GM18505 (cell line): ENCODE results near the gene FAM110A.

Source experiments
- ATAC-seq: cut with Tn5 transposase; IDR thresholded peaks from one replicate; pipeline ENCODE4 v1.9.1; 2021; ENCODE audit not compliant: unreplicated experiment
- POLR2A ChIP-seq: IDR thresholded peaks from 4 replicates; pipeline ENCODE4 v1.6.1; 2011; ENCODE audit warnings: borderline replicate concordance; ENCODE audit not compliant: insufficient read depth, insufficient read length; ENCODE audit errors: extremely low read depth

Gene FAM110A

GRCh38 chr20:829551-829950 lies 4.0 kb upstream of the FAM110A start:
- TF ChIP-seq POLR2A = no peak
- ATAC-seq = no peak

- ATAC-seq = no peak
- no peak for TF ChIP-seq POLR2A
Observed at GRCh38 chr20:830011-830521, 3.4 kb upstream of the FAM110A start.

- ATAC-seq = no peak
- TF ChIP-seq POLR2A = no peak
Observed at GRCh38 chr20:831251-831650, 2.3 kb upstream of the FAM110A start.

- TF ChIP-seq POLR2A = no peak
Observed at GRCh38 chr20:831956-832355, 1.6 kb upstream of the FAM110A start.

DNA sequence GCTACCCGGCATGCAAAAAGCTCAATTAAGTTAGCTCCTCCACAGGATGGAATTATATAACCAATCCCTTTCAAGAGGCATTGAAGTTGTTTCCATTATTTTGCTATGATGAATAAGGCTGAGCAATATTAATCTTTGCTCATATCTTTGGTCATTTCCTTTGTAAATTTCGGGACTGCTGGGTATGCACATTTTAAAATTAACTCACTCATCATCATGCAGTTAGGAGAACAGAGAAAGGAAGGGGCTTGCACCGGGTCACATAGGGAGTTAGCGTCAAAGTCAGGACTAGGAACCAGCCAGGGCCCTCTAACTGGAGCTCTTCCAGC lies 430 bp upstream of the FAM110A start:
- ATAC-seq = no peak
- TF ChIP-seq POLR2A = no peak

More at GRCh38 chr20:831956-832355, 1.6 kb upstream of the FAM110A start:
- ATAC-seq = no peak

DNA sequence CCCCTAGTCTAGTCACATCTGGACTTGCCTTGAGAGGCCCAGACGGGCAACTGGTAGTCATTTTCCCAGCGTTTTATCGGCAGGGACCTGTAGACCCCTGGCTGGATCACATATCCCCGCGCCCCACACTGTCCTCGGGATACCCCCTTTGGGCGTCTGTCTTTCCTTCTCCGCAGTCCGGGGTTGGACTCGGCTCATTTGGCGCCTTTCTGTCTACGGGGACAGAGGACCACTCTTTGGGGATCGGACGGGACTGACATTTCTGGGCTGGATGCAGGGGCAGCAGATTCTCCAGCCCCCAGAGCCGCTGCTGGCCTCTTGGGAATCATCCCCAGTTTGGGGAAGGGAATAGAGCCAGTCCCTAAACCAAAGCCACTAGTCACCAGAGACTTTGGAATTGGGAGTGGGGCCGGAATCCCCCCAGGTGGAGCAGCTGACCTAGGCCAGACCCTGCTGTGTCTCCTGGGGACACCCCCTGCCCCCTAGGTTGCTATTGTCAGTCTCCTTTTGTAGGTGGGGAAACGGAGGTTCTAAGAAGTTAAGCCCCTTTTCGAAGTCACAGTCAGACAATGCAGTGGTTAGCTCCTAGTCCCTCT lies 734 bp downstream of the FAM110A start:
- ATAC-seq = peak; percentile 6
- TF ChIP-seq POLR2A = no peak

DNA sequence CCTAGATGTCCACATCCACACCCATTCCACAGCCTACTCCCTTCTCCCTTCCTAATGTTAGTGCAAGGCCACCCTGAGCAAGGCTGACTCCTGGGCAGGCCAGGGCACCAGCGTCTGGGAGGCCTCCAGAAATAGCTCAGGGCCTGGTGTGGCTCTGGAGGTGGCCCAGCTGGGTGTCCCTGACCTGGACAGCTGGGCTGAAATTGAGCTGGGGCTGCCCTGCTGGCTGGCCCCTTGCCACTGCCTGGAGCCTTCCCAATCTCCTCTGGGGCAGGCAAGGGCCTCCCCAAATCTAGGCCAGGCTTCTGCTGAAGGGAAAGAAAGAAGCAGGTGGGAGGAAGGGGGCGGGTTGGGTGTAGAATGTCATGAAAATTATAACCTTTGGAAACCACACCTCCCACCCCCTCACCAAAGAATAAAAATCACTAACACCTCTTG lies 2.1 kb downstream of the FAM110A start:
- TF ChIP-seq POLR2A = no peak

DNA sequence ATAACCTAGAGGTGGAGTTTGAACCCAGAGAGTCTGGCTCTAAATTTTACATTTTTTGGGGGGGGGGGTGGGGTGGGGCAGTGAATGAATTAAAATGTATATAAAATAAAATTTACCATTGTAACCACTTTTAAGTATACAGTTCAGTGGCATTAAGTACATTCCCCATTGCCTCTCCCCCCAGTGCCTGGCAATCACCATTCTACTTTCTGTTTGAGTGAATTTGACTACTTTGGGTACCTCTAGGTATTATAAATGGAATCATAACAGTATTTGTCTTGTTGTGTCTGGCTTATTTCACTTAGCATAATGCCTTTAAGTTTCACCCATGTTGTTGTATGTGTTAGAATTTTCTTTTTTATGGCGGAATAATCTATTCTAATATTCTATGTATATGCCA lies 2.7 kb downstream of the FAM110A start:
- no peak for ATAC-seq
- TF ChIP-seq POLR2A = no peak

More for the DNA sequence above, 2.1 kb downstream of the FAM110A start:
- ATAC-seq = no peak

- no peak for ATAC-seq
- no peak for TF ChIP-seq POLR2A
Observed at GRCh38 chr20:839015-839414, 5.5 kb downstream of the FAM110A start.

DNA sequence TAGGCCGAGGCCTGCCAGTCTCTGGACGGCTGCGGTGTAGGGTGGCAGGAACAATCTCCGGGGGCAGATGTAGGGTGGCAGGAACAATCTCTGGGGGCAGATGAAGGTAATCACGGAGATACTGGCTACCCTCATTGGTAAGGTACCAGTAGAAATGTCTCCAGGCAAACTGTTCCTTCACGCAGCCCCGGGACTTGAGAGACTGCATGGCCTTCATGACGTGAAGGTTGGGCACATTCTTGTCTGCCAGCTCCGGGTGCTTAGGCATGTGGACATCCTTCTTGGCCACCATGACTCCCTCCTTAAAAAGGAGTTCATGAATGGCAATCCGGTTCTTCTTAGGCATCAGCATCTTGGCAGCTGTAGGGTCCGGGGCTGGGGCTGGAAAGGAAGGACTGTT lies 6.1 kb downstream of the FAM110A start:
- no peak for TF ChIP-seq POLR2A
- no peak for ATAC-seq

DNA sequence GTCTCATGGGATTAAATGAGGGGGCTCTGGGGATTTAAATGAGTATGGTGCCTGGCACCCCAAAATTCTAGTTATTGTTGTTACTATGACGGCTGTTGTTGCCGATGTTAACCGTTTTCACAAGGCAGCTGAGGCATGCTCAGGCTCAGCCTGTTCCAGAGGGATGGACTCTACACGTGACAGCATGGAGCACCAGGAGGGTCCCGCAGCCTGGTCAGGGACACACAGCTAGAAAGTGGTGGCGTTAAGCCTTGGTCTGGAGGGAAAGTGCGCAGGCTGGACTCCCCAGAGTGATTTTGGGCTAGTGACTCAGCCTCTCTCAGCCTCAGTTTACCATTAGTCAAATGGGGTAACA lies 7.0 kb downstream of the FAM110A start:
- TF ChIP-seq POLR2A = no peak
- no peak for ATAC-seq

GRCh38 chr20:840858-841567 lies 7.5 kb downstream of the FAM110A start:
- no peak for ATAC-seq
- TF ChIP-seq POLR2A = no peak

- no peak for ATAC-seq
- no peak for TF ChIP-seq POLR2A
Observed at GRCh38 chr20:841568-842546, 8.3 kb downstream of the FAM110A start.
